PFSK-1 (cell line): ENCODE data around the gene NAPSA.

ENCODE experiments used
- FOXP2 ChIP-seq: optimal IDR thresholded peaks from 2 replicates; pipeline ENCODE3; 2011; ENCODE audit warnings: borderline replicate concordance, control low read depth, inconsistent platforms; ENCODE audit not compliant: insufficient read depth; ENCODE audit errors: extremely low read length, extremely low read depth
- POLR2AphosphoS5 ChIP-seq: IDR thresholded peaks from 2 replicates; pipeline ENCODE4 v1.6.1; 2012; ENCODE audit warnings: low read depth, mild to moderate bottlenecking, control low read depth, low read length, moderate library complexity
- SIN3A ChIP-seq: IDR thresholded peaks from 2 replicates; pipeline ENCODE4 v1.6.1; 2012; ENCODE audit warnings: mild to moderate bottlenecking, low read length, moderate library complexity, borderline replicate concordance; ENCODE audit not compliant: insufficient read depth
- TAF1 ChIP-seq: IDR thresholded peaks from 2 replicates; pipeline ENCODE4 v1.6.1; 2012; ENCODE audit warnings: low read length, control low read depth, borderline replicate concordance; ENCODE audit not compliant: insufficient read depth
- TF ChIP-seq, protein P1 (sequence below), 2 experiments: IDR thresholded peaks; 2 replicates each; pipeline versions ENCODE4 v1.6.1 to v1.8.0; 2011 to 2012; ENCODE audit warnings: low read depth in 2 of 2, low read length in 2 of 2, control low read depth in 1 of 2, inconsistent platforms in 1 of 2, mild to moderate bottlenecking in 1 of 2, moderate library complexity in 1 of 2; ENCODE audit not compliant: insufficient read depth in 1 of 2

DNA sequence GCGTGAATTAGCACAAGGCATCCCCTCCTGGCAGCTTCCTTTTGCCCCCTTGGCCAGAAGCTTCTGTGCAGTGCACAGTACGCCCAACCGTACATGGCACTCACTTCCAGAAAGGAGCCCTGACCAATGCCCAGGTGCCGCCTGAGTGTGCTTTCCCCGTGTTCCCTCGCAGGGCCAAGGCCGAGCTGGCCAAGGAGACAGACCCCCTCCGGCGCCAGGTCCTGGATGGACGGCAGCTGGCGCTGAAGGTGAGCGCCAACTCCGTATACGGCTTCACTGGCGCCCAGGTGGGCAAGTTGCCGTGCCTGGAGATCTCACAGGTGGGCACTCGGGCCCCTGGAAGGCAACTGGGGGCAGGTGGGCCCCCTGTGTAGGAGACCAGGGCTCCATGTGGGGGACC is 43.9 kb upstream of the NAPSA start:
- TF ChIP-seq, protein P1, sequence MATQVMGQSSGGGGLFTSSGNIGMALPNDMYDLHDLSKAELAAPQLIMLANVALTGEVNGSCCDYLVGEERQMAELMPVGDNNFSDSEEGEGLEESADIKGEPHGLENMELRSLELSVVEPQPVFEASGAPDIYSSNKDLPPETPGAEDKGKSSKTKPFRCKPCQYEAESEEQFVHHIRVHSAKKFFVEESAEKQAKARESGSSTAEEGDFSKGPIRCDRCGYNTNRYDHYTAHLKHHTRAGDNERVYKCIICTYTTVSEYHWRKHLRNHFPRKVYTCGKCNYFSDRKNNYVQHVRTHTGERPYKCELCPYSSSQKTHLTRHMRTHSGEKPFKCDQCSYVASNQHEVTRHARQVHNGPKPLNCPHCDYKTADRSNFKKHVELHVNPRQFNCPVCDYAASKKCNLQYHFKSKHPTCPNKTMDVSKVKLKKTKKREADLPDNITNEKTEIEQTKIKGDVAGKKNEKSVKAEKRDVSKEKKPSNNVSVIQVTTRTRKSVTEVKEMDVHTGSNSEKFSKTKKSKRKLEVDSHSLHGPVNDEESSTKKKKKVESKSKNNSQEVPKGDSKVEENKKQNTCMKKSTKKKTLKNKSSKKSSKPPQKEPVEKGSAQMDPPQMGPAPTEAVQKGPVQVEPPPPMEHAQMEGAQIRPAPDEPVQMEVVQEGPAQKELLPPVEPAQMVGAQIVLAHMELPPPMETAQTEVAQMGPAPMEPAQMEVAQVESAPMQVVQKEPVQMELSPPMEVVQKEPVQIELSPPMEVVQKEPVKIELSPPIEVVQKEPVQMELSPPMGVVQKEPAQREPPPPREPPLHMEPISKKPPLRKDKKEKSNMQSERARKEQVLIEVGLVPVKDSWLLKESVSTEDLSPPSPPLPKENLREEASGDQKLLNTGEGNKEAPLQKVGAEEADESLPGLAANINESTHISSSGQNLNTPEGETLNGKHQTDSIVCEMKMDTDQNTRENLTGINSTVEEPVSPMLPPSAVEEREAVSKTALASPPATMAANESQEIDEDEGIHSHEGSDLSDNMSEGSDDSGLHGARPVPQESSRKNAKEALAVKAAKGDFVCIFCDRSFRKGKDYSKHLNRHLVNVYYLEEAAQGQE (IDR thresholded peaks at IDR 0.05; ENCODE audit: insufficient read depth in 1 of 2, low read depth in 2 of 2, low read length in 2 of 2) = no peak
- TF ChIP-seq POLR2AphosphoS5 (no peak), TAF1 (no peak), SIN3A (no peak), FOXP2 (no peak)
